ENCODE measurements around the gene AREG. TPM values are rescaled to one million over a fixed set of nuclear protein-coding genes. Genes with fewer than 3 reads are reported as not detected.

The AREG gene
- total and polyA plus RNA-seq, 4 experiments from 2014 or later, result 0.44 to 8.3 (median 0.96) TPM

GRCh38 chr4:74486905-74487304 is 42.0 kb downstream of the AREG start:
- H3K4me1 Mint-ChIP-seq, result no peaks in the 10 kb centered on the region
- Histone ChIP-seq H3K36me3 (ENCODE audit: insufficient read depth, low read length) (no peaks in the 10 kb centered on the region), H3K27ac (ENCODE audit: low read depth, low read length) (no peak overlapping the region), H3K4me3 (ENCODE audit: low read length in 2 of 2) (no peak overlapping the region), H3K4me1 (ENCODE audit: insufficient read depth, low read length) (no peaks in the 10 kb centered on the region), H3K27me3 (ENCODE audit: insufficient read depth, low read length) (no peaks in the 10 kb centered on the region), H3K9me3 (ENCODE audit: control insufficient read depth in 1 of 2, low read length in 2 of 2) (no peaks in the 10 kb centered on the region)
- intact Hi-C loops (cut with micrococcal nuclease), result no loop called here
- no peak overlapping the region for H3K27ac Mint-ChIP-seq
- H3K27me3 Mint-ChIP-seq, result peaks cover 5 to 7% of the 10 kb centered on the region in 2 donors
- no peak overlapping the region for H3K4me3 Mint-ChIP-seq
- ChIA-PET POLR2A (ENCODE audit: partially characterized antibody) (no interaction called here), CTCF (ENCODE audit: partially characterized antibody) (no interaction called here)
- DNase-seq, result no peak
- H3K9me3 Mint-ChIP-seq, result no peaks in the 10 kb centered on the region
- H3K36me3 Mint-ChIP-seq, result no peaks in the 10 kb centered on the region

- H3K27me3 Mint-ChIP-seq, result peaks cover 5 to 7% of the 10 kb centered on the region in 2 donors
- no peaks in the 10 kb centered on the region for H3K27me3 ChIP-seq (ENCODE audit: insufficient read depth, low read length)
- no peaks in the 10 kb centered on the region for H3K4me1 ChIP-seq (ENCODE audit: insufficient read depth, low read length)
- POLR2A ChIA-PET (ENCODE audit: partially characterized antibody), result no interaction called here
- no peaks in the 10 kb centered on the region for H3K9me3 ChIP-seq (ENCODE audit: control insufficient read depth in 1 of 2, low read length in 2 of 2)
- H3K36me3 Mint-ChIP-seq, result no peaks in the 10 kb centered on the region
- intact Hi-C loops (cut with micrococcal nuclease), result no loop called here
- no peak overlapping the region for H3K4me3 ChIP-seq (ENCODE audit: low read length in 2 of 2)
- CTCF ChIA-PET (ENCODE audit: partially characterized antibody), result no interaction called here
- no peak overlapping the region for H3K27ac Mint-ChIP-seq
- H3K36me3 ChIP-seq (ENCODE audit: insufficient read depth, low read length), result no peaks in the 10 kb centered on the region
- no peak overlapping the region for H3K4me3 Mint-ChIP-seq
- H3K9me3 Mint-ChIP-seq, result no peaks in the 10 kb centered on the region
- no peaks in the 10 kb centered on the region for H3K4me1 Mint-ChIP-seq
- no peak for DNase-seq
- H3K27ac ChIP-seq (ENCODE audit: low read depth, low read length), result no peak overlapping the region
Measured at GRCh38 chr4:74487771-74488170, 42.8 kb downstream of the AREG start.

- H3K4me1 Mint-ChIP-seq, result no peaks in the 10 kb centered on the region
- no peaks in the 10 kb centered on the region for H3K4me1 ChIP-seq (ENCODE audit: insufficient read depth, low read length)
- intact Hi-C loops (cut with micrococcal nuclease), result no loop called here
- DNase-seq, result no peak
- H3K36me3 ChIP-seq (ENCODE audit: insufficient read depth, low read length), result no peaks in the 10 kb centered on the region
- no peak overlapping the region for H3K27ac Mint-ChIP-seq
- H3K27me3 ChIP-seq (ENCODE audit: insufficient read depth, low read length), result no peaks in the 10 kb centered on the region
- H3K9me3 ChIP-seq (ENCODE audit: control insufficient read depth in 1 of 2, low read length in 2 of 2), result no peaks in the 10 kb centered on the region
- peaks cover 0 to 3% of the 10 kb centered on the region in 2 donors for H3K27me3 Mint-ChIP-seq
- H3K27ac ChIP-seq (ENCODE audit: low read depth, low read length), result no peak overlapping the region
- H3K4me3 Mint-ChIP-seq, result no peak overlapping the region
- H3K4me3 ChIP-seq (ENCODE audit: low read length in 2 of 2), result no peak overlapping the region
- CTCF ChIA-PET (ENCODE audit: partially characterized antibody), result no interaction called here
- no peaks in the 10 kb centered on the region for H3K36me3 Mint-ChIP-seq
- POLR2A ChIA-PET (ENCODE audit: partially characterized antibody), result no interaction called here
- no peaks in the 10 kb centered on the region for H3K9me3 Mint-ChIP-seq
Measured at GRCh38 chr4:74490736-74491135, 45.8 kb downstream of the AREG start.

GRCh38 chr4:74499986-74500781 is 55.2 kb downstream of the AREG start:
- H3K4me3 Mint-ChIP-seq, result no peak overlapping the region
- ChIA-PET CTCF (ENCODE audit: partially characterized antibody) (interaction anchor here (1.4 kb wide), 1 partner anchor 34 kb away, joined by 3 read pairs; no protein-coding TSS in a partner anchor), POLR2A (ENCODE audit: partially characterized antibody) (no interaction called here)
- Histone ChIP-seq H3K4me1 (ENCODE audit: insufficient read depth, low read length) (no peaks in the 10 kb centered on the region), H3K36me3 (ENCODE audit: insufficient read depth, low read length) (no peaks in the 10 kb centered on the region), H3K27ac (ENCODE audit: low read depth, low read length) (no peak overlapping the region), H3K9me3 (ENCODE audit: control insufficient read depth in 1 of 2, low read length in 2 of 2) (no peaks in the 10 kb centered on the region), H3K4me3 (ENCODE audit: low read length in 2 of 2) (no peak overlapping the region), H3K27me3 (ENCODE audit: insufficient read depth, low read length) (no peaks in the 10 kb centered on the region)
- intact Hi-C loops (cut with micrococcal nuclease), result no loop called here
- no peaks in the 10 kb centered on the region for H3K36me3 Mint-ChIP-seq
- H3K9me3 Mint-ChIP-seq, result peaks cover 0 to 6% (median 0%) of the 10 kb centered on the region in 8 donors
- DNase-seq, result no peak
- H3K4me1 Mint-ChIP-seq, result no peaks in the 10 kb centered on the region
- peaks cover 12 to 17% of the 10 kb centered on the region in 2 donors for H3K27me3 Mint-ChIP-seq
- no peak overlapping the region for H3K27ac Mint-ChIP-seq

DNA sequence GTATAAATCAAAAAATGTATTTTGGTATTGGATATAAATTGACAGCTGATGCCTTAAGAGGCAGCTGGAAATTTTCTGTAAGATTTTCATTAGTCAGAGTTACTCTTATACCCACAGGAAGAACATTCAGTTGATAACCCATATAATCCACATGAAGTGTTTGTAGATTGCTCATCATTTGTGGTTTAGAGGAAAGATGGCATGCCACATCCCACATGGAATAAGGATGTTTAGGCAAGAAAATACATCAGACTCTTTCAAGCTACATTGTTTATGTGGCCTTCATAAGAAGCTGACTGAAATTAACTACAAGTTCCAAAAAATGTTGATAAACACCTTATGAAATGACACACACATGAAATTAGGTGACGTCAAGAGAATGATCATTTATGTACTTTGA is 56.6 kb downstream of the AREG start:
- H3K4me3 ChIP-seq (ENCODE audit: low read length in 2 of 2), result no peak overlapping the region
- intact Hi-C loops (cut with micrococcal nuclease), result no loop called here
- Mint-ChIP-seq H3K9me3 (peaks cover 0 to 11% (median 0%) of the 10 kb centered on the region in 8 donors), H3K27me3 (peaks cover 12 to 17% of the 10 kb centered on the region in 2 donors), H3K27ac (no peak overlapping the region), H3K4me1 (no peaks in the 10 kb centered on the region), H3K4me3 (no peak overlapping the region), H3K36me3 (peaks cover 0 to 3% of the 10 kb centered on the region in 2 donors)
- H3K9me3 ChIP-seq (ENCODE audit: control insufficient read depth in 1 of 2, low read length in 2 of 2), result no peaks in the 10 kb centered on the region
- CTCF ChIA-PET (ENCODE audit: partially characterized antibody), result interaction anchor here (1.4 kb wide), 1 partner anchor 32 kb away, joined by 3 read pairs; no protein-coding TSS in a partner anchor
- H3K4me1 ChIP-seq (ENCODE audit: insufficient read depth, low read length), result no peaks in the 10 kb centered on the region
- DNase-seq, result no peak
- H3K27me3 ChIP-seq (ENCODE audit: insufficient read depth, low read length), result no peaks in the 10 kb centered on the region
- no peak overlapping the region for H3K27ac ChIP-seq (ENCODE audit: low read depth, low read length)
- POLR2A ChIA-PET (ENCODE audit: partially characterized antibody), result no interaction called here
- H3K36me3 ChIP-seq (ENCODE audit: insufficient read depth, low read length), result no peaks in the 10 kb centered on the region

DNA sequence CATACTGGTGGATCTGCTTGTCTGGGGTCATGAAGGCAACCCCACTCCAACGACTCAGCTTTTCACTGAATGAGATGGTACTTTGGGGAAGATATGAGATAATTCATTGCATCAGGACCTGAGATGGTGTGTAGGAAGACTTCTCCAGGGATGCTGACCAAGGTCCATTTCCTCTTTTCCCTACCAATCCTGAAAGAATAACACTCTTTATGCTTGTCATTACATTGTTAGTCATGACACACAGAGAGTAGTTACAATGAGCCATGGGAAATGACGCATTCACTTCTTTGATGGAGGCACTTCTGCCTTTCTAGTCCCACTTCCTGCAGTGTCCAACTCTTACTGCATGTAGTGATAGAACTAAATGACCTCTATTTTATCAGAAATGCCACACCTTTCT is 58.6 kb downstream of the AREG start:
- H3K27ac ChIP-seq (ENCODE audit: low read depth, low read length), result no peak overlapping the region
- no peaks in the 10 kb centered on the region for H3K4me1 ChIP-seq (ENCODE audit: insufficient read depth, low read length)
- H3K27me3 ChIP-seq (ENCODE audit: insufficient read depth, low read length), result no peaks in the 10 kb centered on the region
- POLR2A ChIA-PET (ENCODE audit: partially characterized antibody), result no interaction called here
- Mint-ChIP-seq H3K4me3 (no peak overlapping the region), H3K27me3 (peaks cover 8 to 17% of the 10 kb centered on the region in 2 donors), H3K27ac (no peak overlapping the region), H3K9me3 (peaks cover 0 to 11% (median 0%) of the 10 kb centered on the region in 8 donors), H3K4me1 (no peaks in the 10 kb centered on the region), H3K36me3 (peaks cover 0 to 3% of the 10 kb centered on the region in 2 donors)
- H3K9me3 ChIP-seq (ENCODE audit: control insufficient read depth in 1 of 2, low read length in 2 of 2), result no peaks in the 10 kb centered on the region
- no peak for DNase-seq
- no peaks in the 10 kb centered on the region for H3K36me3 ChIP-seq (ENCODE audit: insufficient read depth, low read length)
- no peak overlapping the region for H3K4me3 ChIP-seq (ENCODE audit: low read length in 2 of 2)
- CTCF ChIA-PET (ENCODE audit: partially characterized antibody), result no interaction called here
- intact Hi-C loops (cut with micrococcal nuclease), result no loop called here

GRCh38 chr4:74504212-74504611 is 59.3 kb downstream of the AREG start:
- ChIA-PET CTCF (ENCODE audit: partially characterized antibody) (no interaction called here), POLR2A (ENCODE audit: partially characterized antibody) (no interaction called here)
- no peaks in the 10 kb centered on the region for H3K9me3 ChIP-seq (ENCODE audit: control insufficient read depth in 1 of 2, low read length in 2 of 2)
- H3K4me3 ChIP-seq (ENCODE audit: low read length in 2 of 2), result no peak overlapping the region
- H3K36me3 Mint-ChIP-seq, result peaks cover 0 to 3% of the 10 kb centered on the region in 2 donors
- H3K4me1 Mint-ChIP-seq, result no peaks in the 10 kb centered on the region
- no peak for DNase-seq
- H3K36me3 ChIP-seq (ENCODE audit: insufficient read depth, low read length), result no peaks in the 10 kb centered on the region
- no peak overlapping the region for H3K27ac ChIP-seq (ENCODE audit: low read depth, low read length)
- H3K9me3 Mint-ChIP-seq, result peaks cover 0 to 11% (median 0%) of the 10 kb centered on the region in 8 donors
- no peaks in the 10 kb centered on the region for H3K27me3 ChIP-seq (ENCODE audit: insufficient read depth, low read length)
- H3K27ac Mint-ChIP-seq, result no peak overlapping the region
- no peak overlapping the region for H3K4me3 Mint-ChIP-seq
- peaks cover 8 to 16% of the 10 kb centered on the region in 2 donors for H3K27me3 Mint-ChIP-seq
- H3K4me1 ChIP-seq (ENCODE audit: insufficient read depth, low read length), result no peaks in the 10 kb centered on the region
- intact Hi-C loops (cut with micrococcal nuclease), result no loop called here
